T-helper 1 cell (primary cell): ENCODE results near the gene SPTA1.
"Not testable (repeated sequence)": the region's sequence is repeated elsewhere in the genome, so short reads cannot be mapped to it uniquely, and the experiment has no call there.

Source experiments
- DNase-seq, 5 donors: peaks; one replicate each; pipeline ENCODE4 v3.0.0-alpha.2; 2012 to 2020
- total RNA-seq, 4 donors: gene quantifications; one replicate each; lab custom pipeline; 2026; lab: John Stamatoyannopoulos, UW

The SPTA1 gene
- total RNA-seq = 0 to 0.30 (median 0) reads per million in 4 donors

- peak in 1 of 5 donors; percentile 14 for DNase-seq
Observed at GRCh38 chr1:158686111-158687009, at the start of gene SPTA1. SPTA1 (minus strand) TSS chr1:158686715; CDS start chr1:158686517, 198 bp downstream.

- no peak for DNase-seq
Observed at GRCh38 chr1:158735848-158736247, 49.3 kb upstream of the SPTA1 start.

DNA sequence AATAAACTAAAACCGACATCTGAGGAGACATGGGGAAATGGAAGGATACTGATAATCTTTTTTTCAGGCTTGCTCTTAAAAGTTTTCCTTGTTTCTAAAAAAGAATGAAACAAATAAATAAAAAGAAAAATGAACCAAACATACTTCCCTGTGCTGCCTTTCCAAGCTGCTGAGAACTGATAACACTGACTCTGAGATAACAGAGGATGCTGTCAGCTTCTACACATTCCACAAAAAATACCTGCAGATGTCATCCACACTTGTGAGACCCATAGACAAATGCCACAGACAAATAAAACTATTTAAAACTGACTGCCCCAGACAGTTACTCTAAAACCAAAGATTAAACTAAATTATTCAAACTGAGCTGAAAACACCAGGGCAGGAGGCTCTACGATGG, 46.0 kb upstream of the SPTA1 start:
- DNase-seq = no peak

DNA sequence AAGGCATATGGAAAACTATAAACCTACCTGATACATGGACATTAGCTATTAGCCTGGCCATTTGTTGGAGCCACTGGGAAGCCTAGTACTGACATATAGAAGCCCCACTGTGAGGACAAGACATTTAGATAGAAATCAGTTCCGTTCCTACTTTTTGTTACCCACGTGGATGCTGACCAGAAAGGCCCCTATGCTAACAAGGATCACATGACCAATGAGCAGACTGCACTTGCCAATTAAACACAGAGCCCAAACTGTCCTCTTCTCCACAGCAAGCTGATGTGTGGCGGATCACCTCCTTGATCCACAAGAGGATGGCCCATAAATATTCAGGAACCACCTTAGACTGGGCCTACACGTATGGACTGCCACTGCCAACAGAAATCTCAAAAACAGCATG, 45.2 kb upstream of the SPTA1 start:
- DNase-seq = no peak

- no peak for DNase-seq
Observed at GRCh38 chr1:158730453-158730852, 43.9 kb upstream of the SPTA1 start.

GRCh38 chr1:158728510-158729225, 42.2 kb upstream of the SPTA1 start:
- no peak for DNase-seq

DNA sequence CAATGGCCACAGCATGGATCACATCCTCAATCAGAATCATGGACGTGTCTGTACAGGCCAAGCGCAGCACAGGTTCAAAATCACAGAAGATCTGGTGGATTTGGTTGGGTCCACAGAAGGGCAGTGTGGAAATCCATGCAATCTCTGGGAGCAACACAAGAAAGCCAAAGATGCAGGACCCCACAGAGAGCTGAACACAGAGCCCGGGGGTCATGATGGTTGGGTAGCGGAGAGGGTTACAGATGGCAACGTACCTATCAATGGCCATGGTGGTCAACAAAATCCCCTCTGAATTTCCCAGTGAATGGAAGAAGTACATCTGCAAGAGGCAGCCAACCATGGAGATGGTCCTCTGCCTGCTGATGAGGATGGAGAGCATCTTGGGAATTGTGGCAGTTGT, 37.9 kb upstream of the SPTA1 start:
- no peak for DNase-seq

- no peak for DNase-seq
Observed at GRCh38 chr1:158720620-158721019, 34.1 kb upstream of the SPTA1 start, which contains the start of gene OR6K3. OR6K3 (minus strand) TSS chr1:158720720; CDS start chr1:158718115, 2,605 bp downstream.

DNA sequence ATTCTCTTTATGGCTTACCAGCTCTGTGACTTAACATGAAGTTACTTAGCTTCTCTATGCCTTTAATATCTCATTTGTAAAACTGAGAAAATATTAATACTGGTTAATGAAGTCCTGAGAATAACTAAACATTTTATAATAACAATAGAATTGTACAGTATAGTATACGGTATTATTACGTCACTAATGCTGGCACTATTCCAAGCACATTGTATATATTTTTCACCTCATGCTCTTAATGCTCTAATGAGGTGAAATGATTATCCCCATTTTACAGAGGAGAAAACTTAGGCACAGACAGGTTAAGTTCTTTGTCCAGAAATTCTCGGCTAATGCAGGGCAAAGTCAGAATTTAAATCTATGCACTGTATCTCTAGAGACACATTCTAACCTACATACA, 33.1 kb upstream of the SPTA1 start:
- no peak for DNase-seq

- DNase-seq = no peak
Observed at GRCh38 chr1:158717344-158717743, 30.8 kb upstream of the SPTA1 start.

- peak in 1 of 5 donors; percentile 28 for DNase-seq
Observed at GRCh38 chr1:158716335-158716734, 29.8 kb upstream of the SPTA1 start.

GRCh38 chr1:158714754-158715153, 28.2 kb upstream of the SPTA1 start:
- DNase-seq = no peak

DNA sequence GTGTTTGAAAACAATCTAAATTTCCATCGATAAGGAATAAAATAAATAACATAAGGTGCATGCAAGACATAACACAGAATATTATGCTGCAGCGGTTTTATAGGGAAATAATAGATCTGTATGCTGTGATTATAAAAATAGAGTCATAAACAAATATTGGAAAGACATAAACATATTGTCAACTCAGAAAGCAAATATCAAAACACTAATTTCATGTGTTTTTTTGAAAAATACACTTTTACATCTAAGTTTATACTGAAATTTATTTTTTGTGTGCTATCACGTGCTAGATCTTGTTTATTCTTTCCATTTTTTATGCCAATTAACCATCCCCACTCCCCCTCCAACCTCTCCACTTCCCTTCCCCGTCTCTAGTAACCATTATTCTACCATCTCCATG, 24.6 kb upstream of the SPTA1 start:
- DNase-seq = no peak

GRCh38 chr1:158706096-158706495, 19.6 kb upstream of the SPTA1 start:
- no peak for DNase-seq

DNA sequence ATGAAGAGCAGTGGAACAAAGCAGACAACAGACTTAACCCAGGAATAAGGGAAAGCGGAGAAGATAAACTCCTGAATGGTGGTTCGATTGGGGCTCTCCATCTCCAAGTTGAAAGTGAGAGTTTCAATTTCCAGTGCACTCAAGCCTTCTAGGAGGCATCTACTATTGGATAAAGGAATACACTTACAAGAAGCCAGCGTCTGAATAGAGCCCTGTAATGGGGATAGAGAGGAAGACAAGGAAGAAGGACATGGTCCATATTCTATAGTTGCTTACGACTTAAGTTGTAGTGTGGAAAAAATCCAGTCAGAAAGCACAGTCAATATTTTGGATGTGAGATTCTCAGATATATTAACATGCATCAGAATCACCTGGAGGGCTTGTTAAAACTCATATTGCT, 14.0 kb upstream of the SPTA1 start, which contains the start of gene OR6K2:
Gene OR6K2, minus strand, starts transcription at position 101 of the 400 bp plus-strand sequence. Its CDS starts 0 bp downstream, at position 101.
- DNase-seq = no peak

DNA sequence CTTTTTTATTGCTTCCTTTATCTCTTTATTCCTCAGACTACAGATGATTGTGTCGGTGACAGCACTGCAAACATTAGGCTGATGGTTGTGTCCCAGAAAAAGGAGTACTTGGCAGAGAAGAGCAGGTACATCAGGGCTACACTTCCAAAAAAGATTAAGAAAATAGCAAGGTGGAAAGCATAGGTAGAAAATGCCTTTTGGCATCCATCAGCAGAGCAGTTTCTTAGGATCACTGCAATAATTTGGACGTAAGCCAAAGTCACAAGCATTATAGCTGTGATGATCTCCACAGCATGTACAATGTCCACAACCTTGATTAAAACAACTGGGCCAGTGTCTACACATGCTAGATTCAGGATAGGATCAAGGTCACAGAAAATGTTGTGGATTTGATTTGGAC, 8.1 kb upstream of the SPTA1 start:
- DNase-seq = no peak

- DNase-seq = no peak
Observed at GRCh38 chr1:158692356-158692755, 5.8 kb upstream of the SPTA1 start.

- DNase-seq = no peak
Observed at GRCh38 chr1:158691907-158692306, 5.4 kb upstream of the SPTA1 start.

DNA sequence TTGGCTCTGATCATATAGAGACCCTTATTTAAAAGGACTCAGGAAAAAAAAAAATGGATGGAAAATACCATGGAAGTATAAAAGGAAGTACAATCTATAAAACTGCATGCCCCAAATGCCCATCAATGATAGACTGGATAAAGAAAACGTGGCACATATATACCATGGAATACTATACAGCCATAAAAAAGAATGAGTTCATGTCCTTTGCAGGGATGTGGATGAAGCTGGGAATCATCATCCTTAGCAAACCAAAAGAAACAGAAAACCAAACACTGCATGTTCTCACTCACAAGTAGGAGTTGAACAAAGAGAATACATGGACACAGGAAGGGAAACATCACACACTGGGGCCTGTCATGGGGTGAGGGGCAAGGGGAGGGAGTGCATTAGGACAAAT, 4.6 kb upstream of the SPTA1 start:
- not testable (repeated sequence) for DNase-seq

DNA sequence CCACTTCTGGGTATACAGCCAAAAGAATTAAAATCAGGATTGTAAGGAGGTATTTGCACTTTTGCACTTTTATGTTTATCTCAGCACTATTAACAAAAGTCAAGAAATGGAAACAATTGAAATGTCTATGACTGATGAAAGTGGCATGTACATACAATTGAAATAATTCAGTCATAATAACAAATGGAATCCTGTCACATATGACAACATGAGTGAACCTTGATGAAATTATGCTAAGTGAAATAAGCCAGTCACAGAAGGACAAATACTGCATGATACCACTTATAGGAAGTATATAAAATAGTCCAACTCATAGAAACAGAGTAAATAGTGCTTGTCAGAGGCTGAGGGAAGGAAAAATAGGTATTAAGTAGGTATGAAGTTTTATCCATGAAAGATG, 3.4 kb upstream of the SPTA1 start:
- DNase-seq = no peak

- DNase-seq = no peak
Observed at GRCh38 chr1:158689110-158689509, 2.6 kb upstream of the SPTA1 start.

DNA sequence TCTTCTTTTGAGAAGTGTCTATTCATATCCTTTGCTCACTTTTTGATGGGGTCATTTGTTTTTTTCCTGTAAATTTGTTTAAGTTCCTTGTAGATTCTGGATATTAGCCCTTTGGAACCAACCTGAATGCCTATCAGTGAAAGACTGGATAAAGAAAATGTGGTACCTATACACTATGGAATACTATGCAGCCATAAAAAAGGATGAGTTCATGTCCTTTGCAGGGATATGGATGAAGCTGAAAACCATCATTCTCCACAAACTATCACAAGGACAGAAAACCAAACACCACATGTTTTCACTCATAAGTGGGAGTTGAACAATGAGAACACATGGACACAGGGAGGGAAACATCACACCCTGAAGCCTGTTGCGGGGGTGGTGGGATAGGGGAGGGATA, 1.8 kb upstream of the SPTA1 start:
- DNase-seq = not testable (repeated sequence)

GRCh38 chr1:158687037-158687436, 522 bp upstream of the SPTA1 start:
- no peak for DNase-seq

- no peak for DNase-seq
Observed at GRCh38 chr1:158685085-158685484, 1.4 kb downstream of the SPTA1 start.
